Panc1 (cell line): ENCODE results near the gene PARD3. TPM values are rescaled to one million over a fixed set of nuclear protein-coding genes. Genes with fewer than 3 reads are reported as not detected.

ENCODE experiments used
- ATAC-seq: fragments of 200-7000 bp; cut with Tn5 transposase; 2 replicates; pipeline ENCODE4 v1.9.1; 2020; ENCODE audit warnings: mild to moderate bottlenecking, moderate library complexity
- BruUV-seq: library from RNA; stranded (reverse); fragments of 400-500 nt; replicated peaks from 2 replicates; lab custom pipeline; 2021; lab: Mats Ljungman, UMichigan
- CTCF ChIA-PET: fragments of 300-600 bp; sonication (Branson Sonifier 250); formaldehyde crosslinking; loops from one replicate; lab custom pipeline; 2022; ENCODE audit warnings: antibody characterized with exemption; lab: Charles Lee
- POLR2A ChIA-PET: fragments of 300-600 bp; sonication (Branson Sonifier 250); formaldehyde crosslinking; loops from one replicate; lab custom pipeline; 2022; ENCODE audit warnings: antibody characterized with exemption; lab: Charles Lee
- DNase-seq: peaks from one replicate; pipeline ENCODE4 v3.0.0-alpha.2; 2010; ENCODE audit warnings: low read depth, low spot score
- H3K27ac ChIP-seq: 2 replicates; pipeline ENCODE4 v1.5.1; 2011; ENCODE audit warnings: mild to moderate bottlenecking, low read length, inconsistent platforms
- H3K27me3 ChIP-seq: fragments of 200-500 bp; sonication (Bioruptor generic); 2 replicates; pipeline ENCODE4 v1.6.0; 2014; ENCODE audit warnings: low read length, inconsistent platforms; ENCODE audit not compliant: control insufficient read depth, insufficient read depth
- H3K36me3 ChIP-seq: fragments of 200-500 bp; sonication (Bioruptor generic); 2 replicates; pipeline ENCODE4 v1.5.1; 2014; ENCODE audit warnings: inconsistent platforms, mild to moderate bottlenecking, low read length, moderate library complexity; ENCODE audit not compliant: control insufficient read depth, insufficient read depth
- H3K4me1 ChIP-seq: 2 replicates; pipeline ENCODE4 v1.5.1; 2011; ENCODE audit warnings: inconsistent platforms, mild to moderate bottlenecking, low read length, moderate library complexity; ENCODE audit not compliant: control insufficient read depth, insufficient read depth
- H3K4me3 ChIP-seq, 2 experiments: 2 replicates each; pipeline ENCODE4 v1.5.1; 2011 to 2012; ENCODE audit warnings: low read depth in 2 of 2, low read length in 2 of 2, mild to moderate bottlenecking in 2 of 2, inconsistent platforms in 1 of 2, moderate library complexity in 1 of 2
- H3K9me3 ChIP-seq: fragments of 200-500 bp; sonication (Bioruptor generic); 2 replicates; pipeline ENCODE4 v1.5.1; 2014; ENCODE audit warnings: low read depth, mild to moderate bottlenecking, inconsistent platforms, low read length, moderate library complexity; ENCODE audit not compliant: control insufficient read depth, insufficient read depth
- CTCF ChIP-seq: fragments of 450-650 bp; IDR thresholded peaks from 2 replicates; pipeline ENCODE4 v1.5.1; 2017; ENCODE audit warnings: mild to moderate bottlenecking
- POLR2AphosphoS5 ChIP-seq: IDR thresholded peaks from 2 replicates; pipeline ENCODE4 v1.6.1; 2012; ENCODE audit warnings: mild to moderate bottlenecking, low read depth, low read length, moderate library complexity
- REST ChIP-seq, 2 experiments: IDR thresholded peaks; 2 replicates each; pipeline ENCODE4 v1.6.1; 2011 to 2012; ENCODE audit warnings: low read depth in 2 of 2, control low read depth in 1 of 2, low read length in 1 of 2, mild to moderate bottlenecking in 1 of 2, moderate library complexity in 1 of 2; ENCODE audit not compliant: insufficient read depth in 1 of 2
- SIN3A ChIP-seq: IDR thresholded peaks from 2 replicates; pipeline ENCODE4 v1.6.1; 2012; ENCODE audit warnings: low read depth, mild to moderate bottlenecking, low read length, moderate library complexity, borderline replicate concordance; ENCODE audit not compliant: insufficient read depth
- TCF7L2 ChIP-seq: IDR thresholded peaks from 2 replicates; pipeline ENCODE4 v1.6.1; 2011; ENCODE audit warnings: mild to moderate bottlenecking, low read depth, low read length, inconsistent platforms
- in situ Hi-C: cut with HindIII; loops from 2 replicates; pipeline ENCODE4 v1.10.0; 2016; ENCODE audit warnings: low sequenced_read_pairs, low pct_unique_long_range_greater_than_20kb
- intact Hi-C: fragments of 100-400 bp; cut with micrococcal nuclease; formaldehyde crosslinking; loops from one replicate; pipeline ENCODE4 v1.10.0; 2022; ENCODE audit not compliant: unreplicated experiment
- total RNA-seq: library from RNA; stranded (reverse); gene quantifications from one replicate; pipeline ENCODE4 v1.2.1, GENCODE V29; 2021; ENCODE audit not compliant: unreplicated experiment

The PARD3 gene
- total RNA-seq, 1 experiment from 2014 or later, result 29.8 TPM

- no peaks in the 10 kb centered on the region for H3K36me3 ChIP-seq
- no peak overlapping the region for H3K4me3 ChIP-seq
- no TSS peak for BruUV-seq
- H3K4me1 ChIP-seq, result no peaks in the 10 kb centered on the region
- H3K27ac ChIP-seq, result no peak overlapping the region
- H3K9me3 ChIP-seq, result no peaks in the 10 kb centered on the region
- no peak for TF ChIP-seq REST (IDR thresholded peaks at IDR 0.05; ENCODE audit: insufficient read depth in 1 of 2, low read depth in 2 of 2, low read length in 1 of 2)
- TF ChIP-seq POLR2AphosphoS5, result no peak
- TF ChIP-seq CTCF, result no peak
- TF ChIP-seq TCF7L2, result no peak
- TF ChIP-seq SIN3A, result no peak
- DNase-seq (no peak), ATAC-seq (no peak)
- ChIA-PET POLR2A (no interaction called here), CTCF (no interaction called here)
- no peaks in the 10 kb centered on the region for H3K27me3 ChIP-seq
- in situ Hi-C loops, result no loop called here
- intact Hi-C loops, result no loop called here
Observed at GRCh38 chr10:34687434-34688210, 127.5 kb downstream of the PARD3 start.

- TF ChIP-seq CTCF (no peak), SIN3A (no peak), POLR2AphosphoS5 (no peak), REST (IDR thresholded peaks at IDR 0.05; ENCODE audit: insufficient read depth in 1 of 2, low read depth in 2 of 2, low read length in 1 of 2) (no peak), TCF7L2 (no peak)
- Histone ChIP-seq H3K4me3 (no peak overlapping the region), H3K4me1 (no peaks in the 10 kb centered on the region), H3K27me3 (no peaks in the 10 kb centered on the region), H3K36me3 (no peaks in the 10 kb centered on the region), H3K9me3 (no peaks in the 10 kb centered on the region), H3K27ac (no peak overlapping the region)
- BruUV-seq, result no TSS peak
- DNase-seq, result no peak
- POLR2A ChIA-PET, result no interaction called here
- no peak for ATAC-seq
- intact Hi-C loops (no loop called here), in situ Hi-C loops (no loop called here)
- CTCF ChIA-PET, result no interaction called here
Observed at GRCh38 chr10:34682580-34682979, 132.5 kb downstream of the PARD3 start.
